K562 (cell line): Measurements from ENCODE around the gene ZSWIM4. TPM values are rescaled to one million over a fixed set of nuclear protein-coding genes. Genes with fewer than 3 reads are reported as not detected.

ENCODE experiments used
- BRF1 ChIP-seq: IDR thresholded peaks from 3 replicates; pipeline ENCODE4 v1.6.1; 2011; ENCODE audit warnings: borderline replicate concordance, mild to moderate bottlenecking; ENCODE audit not compliant: insufficient read length; ENCODE audit errors: extremely low read depth
- CC2D1A ChIP-seq: fragments of 450-650 bp; IDR thresholded peaks from 2 replicates; pipeline ENCODE4 v1.6.1; 2017; ENCODE audit warnings: mild to moderate bottlenecking
- CTBP1 ChIP-seq: fragments of 450-650 bp; IDR thresholded peaks from 2 replicates; pipeline ENCODE4 v1.6.1; 2016; ENCODE audit warnings: borderline replicate concordance
- FOSL1 ChIP-seq: fragments of 200-800 bp; sonication (Bioruptor generic); conservative IDR thresholded peaks from 2 replicates; pipeline ENCODE4 v1.6.1; 2016; ENCODE audit warnings: missing genetic modification characterization, missing compliant biosample characterization
- GABPA ChIP-seq: fragments of 200-800 bp; sonication (Bioruptor generic); conservative IDR thresholded peaks from 2 replicates; pipeline ENCODE4 v1.6.1; 2016; ENCODE audit warnings: low read depth, missing genetic modification characterization, missing compliant biosample characterization
- HMGN3 ChIP-seq: IDR thresholded peaks from 2 replicates; pipeline ENCODE4 v1.6.1; 2011; ENCODE audit warnings: borderline replicate concordance, low read depth, mild to moderate bottlenecking, mixed read lengths, low read length; ENCODE audit not compliant: insufficient read length; ENCODE audit errors: extremely low read depth
- KAT8 ChIP-seq: fragments of 450-650 bp; IDR thresholded peaks from 2 replicates; pipeline ENCODE4 v1.6.1; 2016; ENCODE audit warnings: low read depth, mild to moderate bottlenecking
- KLF16 ChIP-seq: IDR thresholded peaks from 2 replicates; pipeline ENCODE4 v1.6.1; 2016; ENCODE audit warnings: antibody characterized with exemption
- MCM5 ChIP-seq: fragments of 450-650 bp; IDR thresholded peaks from 2 replicates; pipeline ENCODE4 v1.6.1; 2016; ENCODE audit warnings: low read depth
- NCOR1 ChIP-seq: fragments of 450-650 bp; IDR thresholded peaks from 2 replicates; pipeline ENCODE4 v1.6.1; 2016; ENCODE audit warnings: mild to moderate bottlenecking, moderate library complexity
- NONO ChIP-seq, 2 experiments: fragments of 200-400 bp in 1 of 2; fragments of 450-650 bp in 1 of 2; formaldehyde crosslinking in 1 of 2; IDR thresholded peaks; 2 replicates each; pipeline ENCODE4 v1.6.1; 2017; ENCODE audit warnings: low read depth in 2 of 2, mild to moderate bottlenecking in 2 of 2, moderate library complexity in 2 of 2, low read length in 1 of 2
- NR1H2 ChIP-seq: sonication (generic); formaldehyde crosslinking; IDR thresholded peaks from 2 replicates; pipeline ENCODE4 v1.4.0; 2020; ENCODE audit warnings: mild to moderate bottlenecking, missing genetic modification reagents
- POLR2A ChIP-seq: fragments of 450-650 bp; conservative IDR thresholded peaks from 2 replicates; pipeline ENCODE4 v1.6.1; 2016
- POLR2AphosphoS5 ChIP-seq: IDR thresholded peaks from 2 replicates; pipeline ENCODE4 v1.6.1; 2011; ENCODE audit warnings: mild to moderate bottlenecking, low read depth, low read length, moderate library complexity; ENCODE audit not compliant: control insufficient read depth, insufficient read depth
- SAFB ChIP-seq: fragments of 200-400 bp; formaldehyde crosslinking; IDR thresholded peaks from 2 replicates; pipeline ENCODE4 v1.6.1; 2017; ENCODE audit warnings: low read depth, low read length, borderline replicate concordance
- SIN3A ChIP-seq, 2 experiments: fragments of 150-350 bp in 1 of 2; IDR thresholded peaks; 2 replicates each; pipeline ENCODE4 v1.6.1; 2011 to 2016; ENCODE audit warnings: borderline replicate concordance in 2 of 2, low read depth in 2 of 2, low read length in 2 of 2, mild to moderate bottlenecking in 2 of 2, moderate library complexity in 2 of 2; ENCODE audit not compliant: control insufficient read depth in 1 of 2
- SOX6 ChIP-seq: fragments of 450-650 bp; IDR thresholded peaks from 2 replicates; pipeline ENCODE4 v1.6.1; 2014; ENCODE audit warnings: mild to moderate bottlenecking
- SPI1 ChIP-seq: IDR thresholded peaks from 2 replicates; pipeline ENCODE4 v1.6.1; 2011; ENCODE audit warnings: low read depth, low read length, control low read depth, borderline replicate concordance
- TGIF2 ChIP-seq: sonication (generic); formaldehyde crosslinking; IDR thresholded peaks from 2 replicates; pipeline ENCODE4 v1.8.1; 2022; ENCODE audit warnings: mild to moderate bottlenecking, missing genetic modification reagents, moderate library complexity
- ZBTB8A ChIP-seq: fragments of 450-650 bp; IDR thresholded peaks from 2 replicates; pipeline ENCODE4 v1.6.1; 2018; ENCODE audit warnings: mild to moderate bottlenecking, moderate library complexity; ENCODE audit not compliant: partially characterized antibody
- ZFP30 ChIP-seq: fragments of 250-450 bp; sonication (Bioruptor Pico); IDR thresholded peaks from 2 replicates; pipeline ENCODE4 v1.8.0; 2022; ENCODE audit warnings: moderate library complexity, mild to moderate bottlenecking, inconsistent platforms, borderline replicate concordance
- ZNF184 ChIP-seq: sonication (generic); formaldehyde crosslinking; IDR thresholded peaks from 2 replicates; pipeline ENCODE4 v1.5.0; 2020; ENCODE audit warnings: missing genetic modification reagents
- ZNF224 ChIP-seq: sonication (generic); formaldehyde crosslinking; IDR thresholded peaks from 2 replicates; pipeline ENCODE4 v1.8.0; 2022; ENCODE audit warnings: mild to moderate bottlenecking, missing genetic modification reagents
- ZNF282 ChIP-seq: sonication (generic); formaldehyde crosslinking; IDR thresholded peaks from 2 replicates; pipeline ENCODE4 v1.8.1; 2023; ENCODE audit warnings: missing genetic modification reagents
- polyA plus RNA-seq, 8 experiments: library from polyadenylated mRNA; depleted of rRNA in 4 of 8; stranded (reverse) in 5 of 8; unstranded in 3 of 8; fragments of >200 nt; fragmentation: Nextera tagmentation in 2 of 8; fragmentation: Illumina TruSeq in 1 of 8; extraction: Ambion mirVana in 2 of 8; extraction: Trizol in 1 of 8; gene quantifications; 2 replicates each; pipeline versions ENCODE4 v1.2.1 to v1.2.3, GENCODE V29; 2011 to 2014; ENCODE audit warnings: inconsistent platforms in 1 of 8, missing spikeins in 1 of 8
- total RNA-seq, 7 experiments: library from RNA; depleted of rRNA in 6 of 7; stranded (reverse); fragments of >200 nt in 6 of 7; fragmentation: Illumina TruSeq in 2 of 7; extraction: Trizol in 2 of 7; gene quantifications; 2 replicates each; pipeline versions ENCODE4 v1.2.1 to v1.2.3, GENCODE V29; 2011 to 2021; ENCODE audit warnings: low replicate concordance in 1 of 7
- TF ChIP-seq, protein P1 (sequence below): fragments of 450-650 bp; IDR thresholded peaks from one replicate; pipeline ENCODE4 v1.6.1; 2018; ENCODE audit warnings: mild to moderate bottlenecking, moderate library complexity; ENCODE audit not compliant: partially characterized antibody
- TF ChIP-seq, protein P2 (sequence below): sonication (generic); formaldehyde crosslinking; IDR thresholded peaks from 2 replicates; pipeline ENCODE4 v1.8.1; 2023; ENCODE audit warnings: mild to moderate bottlenecking, missing genetic modification reagents, moderate library complexity
- TF ChIP-seq, protein P3 (sequence below): sonication (generic); formaldehyde crosslinking; IDR thresholded peaks from 2 replicates; pipeline ENCODE4 v1.9.0; 2022; ENCODE audit warnings: mild to moderate bottlenecking, missing genetic modification reagents

Gene ZSWIM4
- total and polyA plus RNA-seq, 9 of the 15 experiments (the other 6 are each of a cell fraction or from before 2014, with no cell fraction given): 0.25 to 3.7 (median 0.79) TPM; not detected in 2

DNA sequence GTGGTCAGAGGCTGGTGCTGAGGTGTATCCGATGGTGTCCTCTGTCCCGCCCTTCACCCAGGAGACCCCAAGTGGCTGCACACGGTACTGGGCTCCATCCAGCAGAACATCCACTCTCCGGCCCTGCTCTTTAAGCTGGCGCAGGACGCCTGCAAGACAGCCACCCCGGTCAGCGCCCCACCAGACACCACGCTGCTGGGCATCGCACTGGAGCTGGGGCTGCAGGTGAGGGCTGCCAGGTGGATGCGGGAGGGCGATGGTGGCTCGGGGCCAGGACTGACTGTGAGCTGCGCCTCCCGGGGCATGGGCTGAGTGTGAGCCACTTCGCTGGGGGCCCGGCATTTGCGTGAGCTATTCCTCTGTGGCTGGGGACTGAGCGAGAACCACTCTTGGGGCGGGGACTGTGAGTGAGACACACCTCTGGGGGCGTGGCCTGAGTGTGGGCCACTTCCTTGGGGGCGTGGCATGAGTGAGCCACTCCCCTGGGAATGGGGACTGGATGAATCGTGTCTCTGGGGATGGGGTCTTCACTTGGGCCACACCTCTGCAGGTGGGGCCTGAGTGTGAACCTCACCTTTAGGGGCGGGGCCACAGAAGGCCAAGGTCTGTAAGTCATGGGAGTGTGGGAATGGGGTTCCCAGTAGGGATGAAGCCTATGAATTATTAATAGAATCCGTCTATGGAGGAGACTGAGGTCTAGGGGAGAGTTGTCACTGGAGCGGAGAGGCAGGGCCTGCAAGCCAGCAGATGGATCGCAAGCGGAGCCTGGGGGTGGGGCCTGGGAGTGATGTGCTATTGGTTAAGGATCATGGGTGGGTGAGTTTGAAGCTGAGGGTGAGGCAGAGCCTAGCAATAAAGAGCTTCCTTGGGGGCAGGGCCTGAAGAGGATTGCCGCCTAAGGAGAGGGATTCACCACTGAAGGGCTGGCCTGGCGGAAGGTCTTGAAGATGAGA, 30.5 kb downstream of the ZSWIM4 start (continued):
- TF ChIP-seq NCOR1 (no peak), ZBTB8A (no peak), TGIF2 (no peak), ZFP30 (CRISPR knock-in tag) (no peak), ZNF282 (CRISPR knock-in tag) (no peak), SIN3A (IDR thresholded peaks at IDR 0.05; ENCODE audit: borderline replicate concordance in 2 of 2, control insufficient read depth in 1 of 2, low read depth in 2 of 2, low read length in 2 of 2) (no peak), HMGN3 (peak; percentile 65), FOSL1 (tag) (no peak), NR1H2 (CRISPR knock-in tag) (no peak), SPI1 (peak; percentile 54), ZNF224 (CRISPR knock-in tag) (no peak), SAFB (0 out of 2 replicates have a peak, but pooled peaks have one; percentile 37), POLR2AphosphoS5 (no peak), CTBP1 (peak; percentile 12; the same call in 1 of the 2 replicates), POLR2A (no peak), KAT8 (no peak), KLF16 (no peak), NONO (IDR thresholded peaks at IDR 0.05; ENCODE audit: low read depth in 2 of 2, low read length in 1 of 2) (no peak), GABPA (no peak), BRF1 (no peak), CC2D1A (no peak), ZNF184 (no peak), SOX6 (no peak), MCM5 (no peak)
- TF ChIP-seq, protein P1, sequence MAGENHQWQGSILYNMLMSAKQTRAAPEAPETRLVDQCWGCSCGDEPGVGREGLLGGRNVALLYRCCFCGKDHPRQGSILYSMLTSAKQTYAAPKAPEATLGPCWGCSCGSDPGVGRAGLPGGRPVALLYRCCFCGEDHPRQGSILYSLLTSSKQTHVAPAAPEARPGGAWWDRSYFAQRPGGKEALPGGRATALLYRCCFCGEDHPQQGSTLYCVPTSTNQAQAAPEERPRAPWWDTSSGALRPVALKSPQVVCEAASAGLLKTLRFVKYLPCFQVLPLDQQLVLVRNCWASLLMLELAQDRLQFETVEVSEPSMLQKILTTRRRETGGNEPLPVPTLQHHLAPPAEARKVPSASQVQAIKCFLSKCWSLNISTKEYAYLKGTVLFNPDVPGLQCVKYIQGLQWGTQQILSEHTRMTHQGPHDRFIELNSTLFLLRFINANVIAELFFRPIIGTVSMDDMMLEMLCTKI: no peak
- TF ChIP-seq, protein P2, sequence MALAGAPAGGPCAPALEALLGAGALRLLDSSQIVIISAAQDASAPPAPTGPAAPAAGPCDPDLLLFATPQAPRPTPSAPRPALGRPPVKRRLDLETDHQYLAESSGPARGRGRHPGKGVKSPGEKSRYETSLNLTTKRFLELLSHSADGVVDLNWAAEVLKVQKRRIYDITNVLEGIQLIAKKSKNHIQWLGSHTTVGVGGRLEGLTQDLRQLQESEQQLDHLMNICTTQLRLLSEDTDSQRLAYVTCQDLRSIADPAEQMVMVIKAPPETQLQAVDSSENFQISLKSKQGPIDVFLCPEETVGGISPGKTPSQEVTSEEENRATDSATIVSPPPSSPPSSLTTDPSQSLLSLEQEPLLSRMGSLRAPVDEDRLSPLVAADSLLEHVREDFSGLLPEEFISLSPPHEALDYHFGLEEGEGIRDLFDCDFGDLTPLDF: peak; percentile 52; the same call in 1 of the 2 replicates
- TF ChIP-seq, protein P3, sequence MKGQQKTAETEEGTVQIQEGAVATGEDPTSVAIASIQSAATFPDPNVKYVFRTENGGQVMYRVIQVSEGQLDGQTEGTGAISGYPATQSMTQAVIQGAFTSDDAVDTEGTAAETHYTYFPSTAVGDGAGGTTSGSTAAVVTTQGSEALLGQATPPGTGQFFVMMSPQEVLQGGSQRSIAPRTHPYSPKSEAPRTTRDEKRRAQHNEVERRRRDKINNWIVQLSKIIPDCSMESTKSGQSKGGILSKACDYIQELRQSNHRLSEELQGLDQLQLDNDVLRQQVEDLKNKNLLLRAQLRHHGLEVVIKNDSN: peak; percentile 4; the same call in 1 of the 2 replicates
